Colon (tissue), 2 donors: ENCODE measurements around the gene RUNX3.
"Not testable (repeated sequence)": the region's sequence is repeated elsewhere in the genome, so short reads cannot be mapped to it uniquely, and the experiment has no call there.

Experiments
- FAIRE-seq: peaks from 2 replicates; lab custom pipeline; 2012; peaks lifted over from hg19 to GRCh38; lab: Jason Lieb, UNC
- donor health status: control.
- donor health status: control.

Gene RUNX3

DNA sequence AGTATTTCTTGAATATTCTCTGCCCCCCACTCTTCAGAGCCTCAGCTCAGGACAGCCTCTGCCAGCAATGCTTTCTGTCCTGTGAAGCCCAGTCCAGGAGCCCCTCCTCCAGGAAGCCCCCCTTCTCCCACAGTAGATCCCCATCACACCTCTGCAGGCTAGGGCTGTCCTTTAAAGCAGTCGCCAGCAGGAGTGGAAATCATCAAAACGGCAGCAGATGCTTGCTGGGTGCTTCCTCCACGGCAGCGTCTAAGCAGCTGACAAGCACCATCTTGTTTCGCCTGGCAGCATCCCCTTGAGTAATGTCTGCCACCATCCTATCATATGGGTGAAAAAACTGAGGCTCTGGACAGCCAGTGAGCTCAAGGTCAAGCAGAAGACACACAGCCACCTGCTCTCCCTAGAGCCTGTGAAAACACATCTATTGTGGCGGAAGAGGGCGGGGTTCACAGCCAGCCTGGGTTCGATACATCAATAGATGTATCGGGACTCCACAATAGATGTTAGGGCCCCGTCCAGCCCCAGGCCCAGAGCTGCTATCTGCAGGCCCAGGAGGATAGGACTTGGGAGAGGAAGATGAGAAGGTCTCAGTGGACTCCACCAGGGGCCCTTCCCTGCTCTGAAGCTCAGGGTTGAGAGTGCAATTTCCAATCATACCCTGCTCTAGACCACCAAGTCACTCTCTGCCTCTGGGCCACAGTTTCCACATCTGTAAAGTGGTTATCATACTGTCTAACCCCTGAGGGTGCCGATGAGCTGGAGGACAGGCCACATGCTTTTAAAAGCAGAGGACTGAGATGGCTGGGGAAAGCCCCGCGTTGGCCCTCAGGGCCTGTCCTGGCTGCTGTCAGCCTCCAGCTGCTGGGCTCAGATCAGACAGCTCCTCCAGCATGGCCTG lies 17.5 kb downstream of the RUNX3 start:
- FAIRE-seq, result no peak

DNA sequence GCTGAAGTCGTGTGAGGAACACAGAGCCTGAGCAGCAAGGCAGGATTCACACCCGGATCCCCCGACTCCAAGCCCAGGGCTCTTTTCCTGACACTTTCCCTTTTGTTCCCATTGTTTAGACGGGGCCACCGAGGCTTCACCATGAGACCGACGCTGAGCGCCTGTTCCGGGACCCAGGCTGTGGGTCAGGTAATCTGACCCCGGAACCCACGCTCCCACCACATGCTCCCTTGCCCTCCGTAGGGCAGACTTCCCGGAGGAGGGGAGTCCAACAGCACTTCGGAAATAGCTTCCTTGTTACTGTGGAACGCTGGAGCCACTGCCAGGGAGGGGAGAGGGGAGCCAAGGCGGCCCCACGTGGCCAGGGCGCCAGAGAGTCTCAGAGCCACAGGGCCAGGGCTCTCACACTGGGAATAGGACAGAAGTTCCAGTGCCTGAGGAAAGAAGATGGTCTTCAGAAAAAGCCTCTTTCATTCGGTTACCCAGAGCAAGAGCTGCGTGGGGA lies 18.4 kb downstream of the RUNX3 start:
- no peak for FAIRE-seq

DNA sequence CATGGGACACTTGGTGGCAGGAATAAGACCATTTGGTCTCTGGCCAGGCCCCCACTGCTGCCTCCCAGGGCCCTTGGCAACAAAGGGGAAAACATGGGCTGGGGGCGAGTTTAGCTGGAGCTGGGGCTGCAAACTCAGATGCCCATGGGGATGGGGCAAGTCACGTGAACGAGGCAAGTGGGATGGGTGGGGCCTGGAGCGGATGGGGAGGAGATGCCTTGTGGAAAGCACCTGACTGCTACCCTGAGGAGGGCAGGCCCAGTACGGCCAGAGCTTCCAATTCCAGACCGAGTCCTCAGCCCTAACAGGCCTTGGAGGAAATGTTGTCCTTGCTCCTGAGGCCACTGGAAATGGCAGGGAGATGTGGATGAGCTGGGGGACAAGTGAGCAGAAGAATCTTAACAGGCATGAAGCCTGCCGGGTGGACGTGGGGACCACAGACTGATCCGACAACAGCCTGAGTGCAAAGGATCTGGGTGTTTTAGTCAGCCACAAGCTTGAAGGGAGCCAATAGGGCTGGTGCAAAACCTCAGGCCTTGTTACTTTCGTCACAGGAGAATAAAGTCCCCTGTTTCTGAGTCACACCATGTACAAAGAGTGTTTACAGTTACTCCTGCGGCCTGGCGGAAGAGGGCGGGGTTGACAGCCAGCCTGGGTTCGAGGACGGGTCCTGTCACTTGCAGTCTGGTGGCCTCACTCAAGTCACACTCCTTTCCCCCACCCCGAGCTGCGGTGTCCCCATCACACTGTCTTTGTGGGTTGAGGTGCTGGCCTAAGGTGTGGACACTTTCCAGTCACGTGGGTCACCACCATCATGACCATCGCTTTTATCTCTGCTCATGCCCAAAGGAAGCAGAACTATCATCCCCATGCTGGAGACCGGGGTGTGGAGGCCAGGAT lies 19.1 kb downstream of the RUNX3 start:
- no peak for FAIRE-seq

DNA sequence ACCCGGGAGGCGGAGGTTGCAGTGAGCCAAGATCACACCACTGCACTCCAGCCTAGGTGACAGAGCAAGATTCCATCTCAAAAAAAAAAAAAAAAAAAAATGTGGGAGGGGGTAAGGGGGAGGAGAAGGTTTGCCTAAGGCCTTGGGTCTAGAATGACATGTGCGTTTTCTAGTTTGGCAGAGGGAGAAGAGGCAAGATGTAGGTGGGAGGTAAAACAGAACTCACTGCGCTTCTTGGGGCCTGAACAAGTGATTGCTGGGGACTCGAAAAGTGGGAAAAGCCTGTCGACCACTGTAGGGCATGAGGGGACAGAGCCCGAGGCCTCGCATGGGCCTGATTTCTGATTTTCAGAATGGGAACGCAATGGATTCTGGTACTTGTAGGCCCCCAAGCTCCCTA lies 19.9 kb downstream of the RUNX3 start:
- no peak for FAIRE-seq

DNA sequence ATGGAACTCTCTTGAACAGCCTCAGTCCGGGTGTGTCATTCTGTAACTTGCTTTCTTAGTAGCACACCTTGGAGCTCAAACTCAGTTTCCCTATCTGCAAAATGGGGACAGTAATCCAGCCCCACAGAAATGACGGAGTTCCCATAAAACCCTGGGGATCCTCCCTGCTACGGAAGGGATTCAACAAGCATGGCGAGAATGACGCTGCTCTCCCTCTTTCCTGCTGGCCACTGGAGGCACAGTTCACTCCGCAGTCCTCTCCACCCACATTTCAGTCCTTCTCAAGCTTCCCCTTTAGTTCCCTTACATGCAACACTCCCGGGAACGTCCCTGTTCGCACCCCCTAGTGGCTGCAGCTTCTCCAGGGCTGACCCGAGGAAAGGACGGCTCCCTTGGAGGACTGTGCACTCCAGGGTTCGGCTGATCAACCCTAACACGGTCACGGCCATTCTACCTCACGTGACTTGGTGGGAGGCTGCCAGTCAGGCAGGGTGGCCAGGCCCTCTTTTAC lies 20.6 kb downstream of the RUNX3 start:
- no peak for FAIRE-seq

DNA sequence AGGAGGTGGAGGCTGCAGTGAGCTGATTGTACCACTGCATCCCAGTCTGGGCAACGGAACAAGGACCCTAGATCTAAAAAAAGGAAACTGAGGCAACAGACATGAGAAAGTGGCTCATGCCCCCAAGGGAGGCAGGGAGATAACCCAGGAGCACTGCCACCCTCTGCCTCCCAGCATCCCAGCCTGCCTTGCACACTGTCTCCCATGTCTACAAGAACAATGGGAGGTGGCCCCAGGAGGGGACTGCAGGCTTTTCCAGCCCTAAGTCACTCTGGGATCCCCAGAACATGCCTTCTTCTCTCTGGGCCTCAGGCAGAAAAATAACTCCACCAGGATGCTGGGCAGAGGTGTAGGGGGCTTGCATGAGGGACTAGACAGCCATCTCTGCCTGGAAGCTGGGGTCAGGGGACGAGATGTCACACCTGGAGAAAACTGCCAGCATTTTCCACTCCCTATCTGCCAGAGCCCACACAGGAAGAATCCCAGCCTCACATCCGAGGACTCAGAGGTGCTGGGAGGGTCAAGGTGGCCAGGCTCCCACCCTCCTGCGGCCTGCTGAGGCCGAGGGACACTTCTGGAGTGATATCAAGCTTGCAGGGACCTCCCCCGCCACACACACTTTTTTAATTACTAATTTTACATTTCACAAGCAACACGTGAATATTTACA lies 21.4 kb downstream of the RUNX3 start:
- no peak for FAIRE-seq

DNA sequence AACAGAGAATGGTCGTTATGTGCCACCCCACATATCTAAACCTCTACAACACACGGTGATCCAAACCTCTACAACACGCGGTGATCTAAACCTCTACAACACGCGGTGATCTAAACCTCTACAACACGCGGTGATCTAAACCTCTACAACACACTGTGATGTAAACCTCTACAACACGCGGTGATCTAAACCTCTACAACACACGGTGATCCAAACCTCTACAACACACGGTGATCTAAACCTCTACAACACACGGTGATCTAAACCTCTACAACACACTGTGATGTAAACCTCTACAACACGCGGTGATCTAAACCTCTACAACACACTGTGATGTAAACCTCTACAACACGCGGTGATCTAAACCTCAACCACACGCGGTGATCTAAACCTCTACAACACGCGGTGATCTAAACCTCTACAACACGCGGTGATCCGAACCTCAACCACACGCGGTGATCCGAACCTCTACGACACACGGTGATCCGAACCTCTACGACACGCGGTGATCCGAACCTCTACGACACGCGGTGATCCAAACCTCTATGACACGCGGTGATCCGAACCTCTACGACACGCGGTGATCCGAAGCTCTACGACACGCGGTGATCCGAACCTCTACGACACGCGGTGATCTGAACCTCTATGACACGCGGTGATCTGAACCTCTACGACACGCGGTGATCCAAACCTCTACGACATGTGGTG lies 22.3 kb downstream of the RUNX3 start:
- not testable (repeated sequence) for FAIRE-seq

- FAIRE-seq, result no peak
Observed at GRCh38 chr1:24906760-24907490, 23.2 kb downstream of the RUNX3 start.

GRCh38 chr1:24905979-24906720 lies 23.9 kb downstream of the RUNX3 start:
- no peak for FAIRE-seq

- no peak for FAIRE-seq
Observed at GRCh38 chr1:24905355-24905978, 24.6 kb downstream of the RUNX3 start.

DNA sequence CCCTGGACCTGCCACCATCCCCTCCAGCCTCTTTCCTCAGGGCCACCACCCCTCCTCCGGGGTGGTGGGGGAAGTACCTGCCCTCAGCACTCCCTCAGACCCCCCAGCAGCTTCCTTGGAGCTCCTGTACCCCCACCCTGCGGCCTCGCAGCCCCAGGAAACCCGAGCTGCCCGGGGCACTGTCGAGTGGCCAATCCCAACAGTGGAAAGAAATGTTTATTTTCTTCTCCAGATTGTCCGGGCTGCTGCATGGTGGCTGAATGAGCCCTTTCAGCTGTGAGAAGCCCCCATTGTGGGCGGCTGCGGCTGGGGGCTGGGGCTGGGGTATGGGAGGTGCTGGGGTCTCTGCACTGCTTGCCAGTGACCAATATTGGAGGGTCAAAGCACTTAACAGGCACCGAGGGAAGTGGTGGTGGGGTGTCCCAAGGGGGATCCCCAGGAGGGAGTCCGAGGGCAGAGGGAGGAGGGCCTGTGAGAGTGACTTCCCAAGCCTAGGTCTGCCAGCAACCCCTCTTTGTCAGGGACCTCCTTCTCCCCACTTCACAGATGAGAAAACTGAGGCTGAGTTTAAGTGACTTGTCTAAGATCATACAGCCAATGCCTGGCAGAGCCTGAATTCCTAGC lies 25.2 kb downstream of the RUNX3 start:
- FAIRE-seq, result no peak

- FAIRE-seq, result no peak
Observed at GRCh38 chr1:24903955-24904730, 25.9 kb downstream of the RUNX3 start.

DNA sequence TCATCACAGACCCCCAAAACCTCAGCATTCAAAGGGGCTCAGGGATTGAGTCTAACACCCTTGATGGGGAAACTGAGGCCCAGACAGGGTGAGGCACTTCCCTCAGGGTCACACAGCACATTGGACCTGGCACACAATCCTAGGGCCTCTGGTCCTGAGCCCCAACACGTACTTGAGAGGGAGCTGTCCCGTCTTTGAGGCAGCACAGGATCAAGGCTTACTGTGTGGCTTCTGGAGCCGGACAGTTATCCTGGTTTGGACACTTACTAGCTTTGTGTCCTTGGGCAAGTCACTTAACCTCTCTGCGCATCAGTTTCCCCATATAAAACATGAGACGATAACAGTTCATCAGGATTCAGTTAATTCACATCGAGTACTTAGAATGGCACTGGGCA lies 26.5 kb downstream of the RUNX3 start:
- FAIRE-seq, result no peak

- FAIRE-seq, result no peak
Observed at GRCh38 chr1:24903011-24903461, 27.0 kb downstream of the RUNX3 start.

GRCh38 chr1:24902471-24902891 lies 27.6 kb downstream of the RUNX3 start:
- FAIRE-seq, result no peak

DNA sequence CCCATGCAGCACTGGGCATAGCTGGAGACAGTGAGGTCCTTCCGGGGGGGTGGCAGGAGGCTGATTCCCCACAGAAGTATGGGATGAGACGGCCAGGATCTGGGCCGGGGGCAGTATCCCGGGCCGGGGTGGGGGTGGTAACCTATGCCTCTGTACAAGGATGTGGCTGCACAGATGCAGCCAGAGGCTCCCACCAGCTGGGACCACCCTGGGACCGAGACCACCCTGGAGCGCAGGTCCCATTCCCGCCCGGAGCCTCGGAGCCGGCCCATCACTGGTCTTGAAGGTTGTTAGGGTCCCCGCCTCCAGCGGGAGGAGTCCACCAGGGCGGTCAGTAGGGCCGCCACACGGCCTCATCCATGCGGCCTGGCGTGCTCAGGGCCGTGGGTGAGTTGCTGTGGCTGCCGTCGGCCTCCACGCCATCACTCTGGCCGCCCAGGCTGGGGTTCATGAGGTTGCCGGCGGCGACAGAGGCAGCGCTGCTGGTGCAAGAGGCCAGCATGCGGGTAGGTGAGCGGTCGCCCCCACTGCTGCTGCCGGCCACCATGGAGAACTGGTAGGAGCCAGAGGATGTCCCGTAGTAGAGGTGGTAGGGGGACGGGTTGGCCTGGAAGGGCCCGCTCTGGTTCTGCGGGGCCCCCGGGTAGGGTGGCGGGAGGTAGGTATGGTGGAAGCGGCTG lies 28.1 kb downstream of the RUNX3 start:
- FAIRE-seq, result no peak

GRCh38 chr1:24900985-24901781 lies 28.9 kb downstream of the RUNX3 start:
- no peak for FAIRE-seq
